GM06990 (cell line): Measurements from ENCODE around the gene CADM1.

Source experiments
- DNase-seq: peaks from one replicate; pipeline ENCODE4 v3.0.0-alpha.2; 2011; ENCODE audit not compliant: insufficient read length; ENCODE audit errors: extremely low read depth
- H3K27me3 ChIP-seq: replicated peaks from 2 replicates; pipeline ENCODE4 v1.6.0; 2011; ENCODE audit warnings: low read length; ENCODE audit not compliant: control insufficient read depth, insufficient read depth
- H3K36me3 ChIP-seq: 2 replicates; pipeline ENCODE4 v1.5.1; 2011; ENCODE audit warnings: low read length; ENCODE audit not compliant: control insufficient read depth, insufficient read depth
- H3K4me3 ChIP-seq: replicated peaks from 2 replicates; pipeline ENCODE4 v1.5.1; 2011; ENCODE audit warnings: low read depth, mild to moderate bottlenecking, control low read depth, low read length
- TF ChIP-seq, protein P1 (sequence below): IDR thresholded peaks from 2 replicates; pipeline ENCODE4 v1.5.1; 2011; ENCODE audit warnings: low read length, control low read depth, mild to moderate bottlenecking, inconsistent platforms; ENCODE audit not compliant: insufficient read depth, poor library complexity, severe bottlenecking

CADM1 gene

DNA sequence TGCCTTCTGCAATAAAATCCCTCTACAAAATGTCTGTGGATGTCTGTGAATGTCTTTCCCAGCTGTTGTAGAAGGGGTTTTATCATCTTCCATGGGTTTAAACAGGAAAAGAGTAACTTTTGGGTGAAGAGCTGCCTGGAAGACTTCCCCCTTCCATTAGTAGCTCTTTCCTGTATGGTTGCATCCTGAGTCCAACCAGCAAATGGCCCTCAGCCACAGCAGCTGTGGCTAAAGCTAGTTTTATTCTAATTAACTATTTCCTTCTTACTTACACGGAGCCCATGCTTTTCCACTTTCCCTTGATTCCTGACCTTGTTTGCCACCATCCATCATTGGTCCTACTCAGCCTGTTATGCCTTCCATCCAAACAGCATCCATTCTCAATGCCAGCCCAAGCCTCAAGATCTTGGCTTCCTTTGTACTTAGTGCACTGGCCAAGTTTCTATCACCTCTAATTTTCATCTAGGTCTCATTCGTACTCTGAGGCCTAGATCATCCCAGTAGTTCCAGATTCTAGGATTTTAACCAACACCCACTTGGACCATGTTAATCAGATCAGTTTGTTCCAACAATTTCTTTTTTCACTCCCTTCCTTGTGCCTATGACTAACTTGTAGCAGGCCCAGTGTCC, 41.5 kb upstream of the CADM1 start:
- TF ChIP-seq, protein P1, sequence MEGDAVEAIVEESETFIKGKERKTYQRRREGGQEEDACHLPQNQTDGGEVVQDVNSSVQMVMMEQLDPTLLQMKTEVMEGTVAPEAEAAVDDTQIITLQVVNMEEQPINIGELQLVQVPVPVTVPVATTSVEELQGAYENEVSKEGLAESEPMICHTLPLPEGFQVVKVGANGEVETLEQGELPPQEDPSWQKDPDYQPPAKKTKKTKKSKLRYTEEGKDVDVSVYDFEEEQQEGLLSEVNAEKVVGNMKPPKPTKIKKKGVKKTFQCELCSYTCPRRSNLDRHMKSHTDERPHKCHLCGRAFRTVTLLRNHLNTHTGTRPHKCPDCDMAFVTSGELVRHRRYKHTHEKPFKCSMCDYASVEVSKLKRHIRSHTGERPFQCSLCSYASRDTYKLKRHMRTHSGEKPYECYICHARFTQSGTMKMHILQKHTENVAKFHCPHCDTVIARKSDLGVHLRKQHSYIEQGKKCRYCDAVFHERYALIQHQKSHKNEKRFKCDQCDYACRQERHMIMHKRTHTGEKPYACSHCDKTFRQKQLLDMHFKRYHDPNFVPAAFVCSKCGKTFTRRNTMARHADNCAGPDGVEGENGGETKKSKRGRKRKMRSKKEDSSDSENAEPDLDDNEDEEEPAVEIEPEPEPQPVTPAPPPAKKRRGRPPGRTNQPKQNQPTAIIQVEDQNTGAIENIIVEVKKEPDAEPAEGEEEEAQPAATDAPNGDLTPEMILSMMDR, result no peak
- H3K4me3 ChIP-seq, result no peak overlapping the region
- no peaks in the 10 kb centered on the region for H3K27me3 ChIP-seq
- H3K36me3 ChIP-seq, result no peaks in the 10 kb centered on the region
- DNase-seq, result no peak

DNA sequence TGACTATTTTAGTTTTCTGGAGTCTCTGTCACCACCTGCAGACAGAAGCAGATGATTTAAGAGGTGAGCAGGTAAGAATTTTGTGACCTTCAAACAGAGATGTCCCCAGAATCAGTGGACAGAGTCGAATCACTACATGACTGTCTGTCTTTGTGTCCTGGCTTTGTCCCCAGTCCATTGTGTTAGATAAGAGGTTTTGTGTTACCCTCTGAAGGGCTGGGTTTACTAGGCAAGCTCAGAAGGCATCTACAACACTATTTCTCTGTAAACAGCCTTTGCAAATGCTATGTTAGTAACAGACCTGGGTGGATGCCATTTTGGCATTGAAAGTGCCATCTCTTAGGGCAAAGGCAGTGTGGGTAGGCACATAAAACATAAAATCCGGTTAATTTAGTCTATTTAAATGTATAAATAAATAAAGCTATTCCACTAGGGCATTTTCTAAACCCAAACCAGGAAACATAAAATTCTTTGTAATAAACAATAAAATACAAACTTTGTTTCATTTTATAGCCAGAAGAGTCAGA, 40.3 kb upstream of the CADM1 start:
- Histone ChIP-seq H3K27me3 (no peaks in the 10 kb centered on the region), H3K36me3 (no peaks in the 10 kb centered on the region), H3K4me3 (no peak overlapping the region)
- no peak for DNase-seq
- TF ChIP-seq, protein P1, result no peak

DNA sequence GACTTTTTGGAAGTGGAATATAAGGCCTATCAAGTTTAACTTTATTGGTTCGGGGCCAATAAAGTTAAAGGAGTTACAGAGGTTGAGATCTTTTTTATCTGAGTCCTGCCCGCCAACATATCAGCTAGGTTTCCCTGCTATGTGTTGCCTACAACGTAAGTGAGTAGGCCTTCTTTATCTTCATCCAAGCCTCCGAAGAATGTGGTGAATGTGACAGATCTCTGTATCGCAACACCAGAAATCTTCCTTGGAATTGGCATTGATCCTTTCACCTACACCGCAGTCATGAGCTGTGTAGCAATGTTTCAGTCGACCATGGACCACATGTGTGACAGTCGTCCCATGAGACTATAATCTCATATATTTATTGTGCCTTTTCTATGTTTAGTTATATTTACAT, 37.3 kb upstream of the CADM1 start:
- DNase-seq, result no peak
- TF ChIP-seq, protein P1, result no peak
- Histone ChIP-seq H3K4me3 (no peak overlapping the region), H3K36me3 (no peaks in the 10 kb centered on the region), H3K27me3 (no peaks in the 10 kb centered on the region)

DNA sequence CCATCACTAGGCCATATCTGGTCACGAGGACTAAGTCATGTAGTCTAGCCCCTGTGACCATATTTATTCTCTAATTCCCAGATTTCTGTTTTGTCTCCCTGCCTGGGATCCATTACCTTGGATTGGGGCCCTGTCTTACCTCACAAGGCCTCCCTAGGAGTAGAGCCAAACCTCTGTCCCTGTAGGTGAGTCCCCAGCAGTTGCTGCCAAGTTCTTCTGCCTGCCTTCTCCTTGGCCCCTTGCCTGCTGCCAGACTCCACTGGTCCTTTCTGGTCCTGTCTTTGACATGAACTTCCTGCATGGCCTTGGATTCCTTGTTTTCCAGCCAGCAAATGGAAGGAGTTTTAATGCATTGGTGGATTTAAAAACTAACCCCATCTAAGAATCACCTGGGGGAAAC, 35.6 kb upstream of the CADM1 start:
- no peak overlapping the region for H3K4me3 ChIP-seq
- peaks cover 2% of the 10 kb centered on the region for H3K27me3 ChIP-seq
- TF ChIP-seq, protein P1, result no peak
- H3K36me3 ChIP-seq, result no peaks in the 10 kb centered on the region
- DNase-seq, result no peak

DNA sequence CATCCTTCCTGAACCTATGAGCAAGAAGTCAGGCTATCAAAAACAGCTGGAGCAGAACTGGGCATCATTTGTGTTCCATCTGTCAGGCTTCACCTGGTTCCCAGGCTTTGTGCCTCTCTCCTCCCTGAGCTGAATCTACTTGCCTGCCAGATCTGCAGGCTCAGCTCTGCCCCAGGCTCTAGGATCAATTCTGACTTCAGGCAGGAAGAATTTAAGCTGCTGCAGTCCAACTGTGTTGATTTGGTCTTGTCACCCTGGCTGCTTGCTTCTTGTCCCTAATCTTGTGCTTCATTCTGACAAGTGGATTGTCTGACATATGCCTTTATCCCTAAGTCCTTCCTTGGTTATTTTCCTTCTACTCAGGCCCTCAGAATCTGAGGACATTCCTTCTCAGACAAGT, 31.6 kb upstream of the CADM1 start:
- H3K36me3 ChIP-seq, result no peaks in the 10 kb centered on the region
- DNase-seq, result no peak

More for the DNA sequence above, 31.6 kb upstream of the CADM1 start:
- TF ChIP-seq, protein P1, result no peak
- H3K27me3 ChIP-seq, result peaks cover 2% of the 10 kb centered on the region
- no peak overlapping the region for H3K4me3 ChIP-seq
